Activated CD8-positive, alpha-beta memory T cell treated with anti-CD3 and anti-CD28 coated beads, Interleukin-2, amount 50 U/mL, for 1 hour (primary cell): ENCODE data around the gene PCDHGB5.

ENCODE experiments used
- DNase-seq: peaks from one replicate; pipeline ENCODE4 v3.0.0-alpha.2; 2020; ENCODE audit errors: extremely low read depth

PCDHGB5 gene

GRCh38 chr5:141440341-141440740 lies 42.6 kb downstream of the PCDHGB5 start:
- DNase-seq, result no peak

- no peak for DNase-seq
Observed at GRCh38 chr5:141441571-141442170, 43.9 kb downstream of the PCDHGB5 start.
